Fibroblast of lung (primary cell): ENCODE data around the gene PLLP.

ENCODE experiments used
- EZH2 ChIP-seq: IDR thresholded peaks from 2 replicates; pipeline ENCODE4 v1.5.1; 2012; ENCODE audit warnings: low read length, control low read depth, mild to moderate bottlenecking; ENCODE audit errors: missing control alignments
- TF ChIP-seq, protein P1 (sequence below), 2 donors: IDR thresholded peaks in 1 of 2; conservative IDR thresholded peaks in 1 of 2; 1 replicate in 1 of 2; 2 replicates in 1 of 2; pipeline ENCODE4 v1.5.1; 2011 to 2012; ENCODE audit warnings: low read length in 2 of 2, control low read depth in 1 of 2, inconsistent platforms in 1 of 2, low read depth in 1 of 2, mild to moderate bottlenecking in 1 of 2

- TF ChIP-seq, protein P1, sequence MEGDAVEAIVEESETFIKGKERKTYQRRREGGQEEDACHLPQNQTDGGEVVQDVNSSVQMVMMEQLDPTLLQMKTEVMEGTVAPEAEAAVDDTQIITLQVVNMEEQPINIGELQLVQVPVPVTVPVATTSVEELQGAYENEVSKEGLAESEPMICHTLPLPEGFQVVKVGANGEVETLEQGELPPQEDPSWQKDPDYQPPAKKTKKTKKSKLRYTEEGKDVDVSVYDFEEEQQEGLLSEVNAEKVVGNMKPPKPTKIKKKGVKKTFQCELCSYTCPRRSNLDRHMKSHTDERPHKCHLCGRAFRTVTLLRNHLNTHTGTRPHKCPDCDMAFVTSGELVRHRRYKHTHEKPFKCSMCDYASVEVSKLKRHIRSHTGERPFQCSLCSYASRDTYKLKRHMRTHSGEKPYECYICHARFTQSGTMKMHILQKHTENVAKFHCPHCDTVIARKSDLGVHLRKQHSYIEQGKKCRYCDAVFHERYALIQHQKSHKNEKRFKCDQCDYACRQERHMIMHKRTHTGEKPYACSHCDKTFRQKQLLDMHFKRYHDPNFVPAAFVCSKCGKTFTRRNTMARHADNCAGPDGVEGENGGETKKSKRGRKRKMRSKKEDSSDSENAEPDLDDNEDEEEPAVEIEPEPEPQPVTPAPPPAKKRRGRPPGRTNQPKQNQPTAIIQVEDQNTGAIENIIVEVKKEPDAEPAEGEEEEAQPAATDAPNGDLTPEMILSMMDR (conservative IDR thresholded peaks at IDR 0.05 in 1 of 2, IDR thresholded peaks at IDR 0.05 in 1 of 2; ENCODE audit: low read depth in 1 of 2, low read length in 2 of 2): no peak
- TF ChIP-seq EZH2: no peak
Observed at GRCh38 chr16:57301126-57301817, 16.8 kb upstream of the PLLP start.
